GM03348 (cell line): Measurements from ENCODE around the gene SFXN1.

Experiments
- DNase-seq: peaks from one replicate; pipeline ENCODE4 v3.0.0; 2012; ENCODE audit warnings: low spot score

SFXN1 gene

GRCh38 chr5:175541264-175541663, 62.9 kb downstream of the SFXN1 start:
- no peak for DNase-seq

- DNase-seq, result no peak
Measured at GRCh38 chr5:175542232-175542965, 64.0 kb downstream of the SFXN1 start.

GRCh38 chr5:175542966-175543235, 64.5 kb downstream of the SFXN1 start:
- no peak for DNase-seq

- DNase-seq, result no peak
Measured at GRCh38 chr5:175544108-175544511, 65.8 kb downstream of the SFXN1 start.

GRCh38 chr5:175544586-175544985, 66.2 kb downstream of the SFXN1 start:
- no peak for DNase-seq

- DNase-seq, result no peak
Measured at GRCh38 chr5:175547842-175548241, 69.5 kb downstream of the SFXN1 start.

DNA sequence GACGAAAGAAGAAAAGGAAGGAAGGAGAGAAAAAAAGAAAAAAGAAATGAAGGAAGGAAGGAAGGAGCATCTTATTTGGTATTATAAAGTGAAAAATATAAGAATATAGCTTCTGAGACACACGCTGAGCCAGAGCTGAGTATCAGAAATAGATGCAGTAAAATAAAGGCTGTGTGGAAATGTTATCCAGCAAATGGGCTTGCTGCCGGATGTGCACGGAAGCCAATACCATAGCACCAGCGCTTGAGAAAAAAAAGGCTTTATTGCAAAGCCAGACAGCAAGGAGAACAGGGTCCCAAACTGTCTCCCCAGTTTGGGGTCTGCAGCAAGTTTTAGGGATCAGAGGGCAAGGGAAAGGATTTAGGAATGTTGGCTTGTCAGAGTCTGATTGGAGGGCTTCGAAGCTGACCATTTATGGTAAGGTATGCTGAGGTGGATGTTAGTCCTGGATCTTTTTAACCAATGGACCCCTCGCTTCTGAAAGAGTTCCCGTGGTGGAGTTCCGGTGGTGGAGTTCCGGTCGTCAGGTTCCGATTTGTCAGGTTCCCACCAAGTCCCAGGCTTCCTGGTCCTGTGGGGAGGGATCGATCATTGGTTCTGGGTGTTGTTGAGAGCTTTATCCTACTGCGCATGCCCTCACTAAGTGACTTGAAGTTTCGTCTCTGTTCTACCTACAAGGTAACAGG, 70.4 kb downstream of the SFXN1 start:
- DNase-seq, result no peak

GRCh38 chr5:175550055-175550805, 71.9 kb downstream of the SFXN1 start:
- no peak for DNase-seq

- DNase-seq, result no peak
Measured at GRCh38 chr5:175551266-175551665, 72.9 kb downstream of the SFXN1 start.

- DNase-seq, result no peak
Measured at GRCh38 chr5:175554296-175554695, 75.9 kb downstream of the SFXN1 start.

- no peak for DNase-seq
Measured at GRCh38 chr5:175555168-175555785, 76.9 kb downstream of the SFXN1 start.

- DNase-seq, result no peak
Measured at GRCh38 chr5:175556794-175557193, 78.4 kb downstream of the SFXN1 start.

GRCh38 chr5:175557778-175558177, 79.4 kb downstream of the SFXN1 start:
- no peak for DNase-seq

- no peak for DNase-seq
Measured at GRCh38 chr5:175558801-175559480, 80.6 kb downstream of the SFXN1 start.

- no peak for DNase-seq
Measured at GRCh38 chr5:175560011-175560410, 81.7 kb downstream of the SFXN1 start.

- no peak for DNase-seq
Measured at GRCh38 chr5:175561085-175561484, 82.7 kb downstream of the SFXN1 start.

DNA sequence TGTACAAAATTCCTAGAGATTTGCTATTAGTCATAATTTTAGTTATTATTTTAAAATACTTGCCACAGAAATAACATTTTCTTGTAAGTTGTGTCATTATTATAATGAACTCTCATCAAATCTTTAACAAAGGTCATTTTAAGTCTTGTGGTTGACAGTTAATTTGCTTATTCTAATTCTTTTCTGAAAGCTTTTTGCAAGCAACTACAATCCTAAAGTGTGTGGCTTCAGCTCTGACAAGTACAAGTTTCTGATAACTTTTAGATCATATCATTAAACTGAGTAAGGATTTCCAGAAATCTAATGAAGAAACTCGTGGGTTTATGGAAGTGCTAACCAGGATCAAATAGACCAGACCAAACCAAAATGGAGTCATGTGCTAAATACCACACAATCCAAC, 86.4 kb downstream of the SFXN1 start:
- DNase-seq, result no peak

DNA sequence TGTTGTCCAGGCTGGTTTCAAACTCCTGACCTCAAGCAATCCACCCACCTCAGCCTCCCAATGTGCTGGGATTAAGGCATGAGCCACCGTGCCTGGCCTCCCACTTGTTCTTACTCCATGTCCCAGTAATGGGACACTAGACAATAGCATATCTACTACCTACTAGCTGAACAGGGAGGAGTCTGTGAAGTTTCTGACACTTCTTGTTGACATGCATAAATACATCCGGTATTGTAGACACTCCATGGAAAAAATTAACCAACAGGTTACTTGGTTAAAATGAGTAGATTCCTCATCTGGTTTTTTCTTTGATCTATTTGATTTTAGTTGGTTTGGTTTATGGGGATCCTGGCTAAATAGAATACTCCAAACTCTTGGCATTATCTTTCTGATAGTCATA, 88.3 kb downstream of the SFXN1 start:
- no peak for DNase-seq

GRCh38 chr5:175567954-175568353, 89.6 kb downstream of the SFXN1 start:
- DNase-seq, result no peak

DNA sequence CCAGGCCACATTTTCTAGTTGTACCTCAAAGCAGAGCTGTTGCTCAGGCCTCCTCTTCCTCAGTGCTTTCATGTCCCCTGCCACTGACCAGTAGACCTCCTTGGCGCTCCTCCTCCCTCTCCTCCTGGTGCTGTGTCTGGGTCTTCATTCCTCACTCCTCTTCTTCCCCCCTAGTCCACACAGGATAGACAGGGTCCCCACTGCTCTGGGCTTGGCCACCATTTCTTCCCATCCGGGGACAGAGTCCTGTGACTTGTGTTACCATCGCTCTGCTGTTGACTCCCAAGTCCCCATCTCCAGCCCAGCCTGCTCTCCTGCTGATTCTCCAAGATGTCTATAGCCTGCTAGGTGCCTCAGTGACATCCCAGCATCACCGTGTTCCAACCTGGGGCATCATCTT, 91.3 kb downstream of the SFXN1 start:
- DNase-seq, result no peak

- no peak for DNase-seq
Measured at GRCh38 chr5:175572886-175573285, 94.5 kb downstream of the SFXN1 start.
